ENCODE results near the gene MACF1. TPM values are rescaled to one million over a fixed set of nuclear protein-coding genes. Genes with fewer than 3 reads are reported as not detected.

MACF1 gene
- total and polyA plus RNA-seq, 4 donors: 284 to 366 (median 329) TPM

- Histone ChIP-seq H3K27me3 (ENCODE audit: control insufficient read depth, insufficient read depth, low read length) (no peaks in the 10 kb centered on the region), H3K36me3 (ENCODE audit: control insufficient read depth, insufficient read depth, low read length) (peaks cover 25% of the 10 kb centered on the region), H3K9me3 (ENCODE audit: control insufficient read depth, insufficient read depth, low read length) (no peaks in the 10 kb centered on the region), H3K4me1 (ENCODE audit: control insufficient read depth, insufficient read depth, low read length) (peaks cover 6% of the 10 kb centered on the region), H3K27ac (ENCODE audit: low read depth, low read length) (peak overlapping the region; percentile 19), H3K4me3 (ENCODE audit: low read depth, low read length) (no peak overlapping the region)
- DNase-seq (ENCODE audit: low read depth in 4 of 6, low spot score in 6 of 6): peak in 3 of 6 donors; percentile 65 to 87 (median 82)
- 5% methylated on average over 3 of the region's 7 CpGs for WGBS (ENCODE audit: insufficient coverage)
Measured at GRCh38 chr1:39258146-39258924, 53.8 kb downstream of the MACF1 start.

- DNase-seq (ENCODE audit: low read depth in 4 of 6, low spot score in 6 of 6): no peak
- H3K4me3 ChIP-seq (ENCODE audit: low read depth, low read length): no peak overlapping the region
- peaks cover 25% of the 10 kb centered on the region for H3K36me3 ChIP-seq (ENCODE audit: control insufficient read depth, insufficient read depth, low read length)
- no peaks in the 10 kb centered on the region for H3K9me3 ChIP-seq (ENCODE audit: control insufficient read depth, insufficient read depth, low read length)
- H3K27ac ChIP-seq (ENCODE audit: low read depth, low read length): no peak overlapping the region
- H3K27me3 ChIP-seq (ENCODE audit: control insufficient read depth, insufficient read depth, low read length): no peaks in the 10 kb centered on the region
- H3K4me1 ChIP-seq (ENCODE audit: control insufficient read depth, insufficient read depth, low read length): peaks cover 6% of the 10 kb centered on the region
Measured at GRCh38 chr1:39258925-39259244, 54.4 kb downstream of the MACF1 start.

GRCh38 chr1:39261712-39262221, 57.3 kb downstream of the MACF1 start:
- H3K27ac ChIP-seq (ENCODE audit: low read depth, low read length): no peak overlapping the region
- no peaks in the 10 kb centered on the region for H3K27me3 ChIP-seq (ENCODE audit: control insufficient read depth, insufficient read depth, low read length)

GRCh38 chr1:39262802-39263201, 58.3 kb downstream of the MACF1 start:
- Histone ChIP-seq H3K27me3 (ENCODE audit: control insufficient read depth, insufficient read depth, low read length) (no peaks in the 10 kb centered on the region), H3K4me3 (ENCODE audit: low read depth, low read length) (no peak overlapping the region), H3K27ac (ENCODE audit: low read depth, low read length) (no peak overlapping the region), H3K4me1 (ENCODE audit: control insufficient read depth, insufficient read depth, low read length) (peaks cover 11% of the 10 kb centered on the region), H3K36me3 (ENCODE audit: control insufficient read depth, insufficient read depth, low read length) (peaks cover 11% of the 10 kb centered on the region), H3K9me3 (ENCODE audit: control insufficient read depth, insufficient read depth, low read length) (no peaks in the 10 kb centered on the region)
- no peak for DNase-seq (ENCODE audit: low read depth in 4 of 6, low spot score in 6 of 6)
- WGBS (ENCODE audit: insufficient coverage): no CpG with 5 or more reads among the region's 4 CpGs

More at GRCh38 chr1:39261712-39262221, 57.3 kb downstream of the MACF1 start:
- Histone ChIP-seq H3K9me3 (ENCODE audit: control insufficient read depth, insufficient read depth, low read length) (no peaks in the 10 kb centered on the region), H3K36me3 (ENCODE audit: control insufficient read depth, insufficient read depth, low read length) (peaks cover 14% of the 10 kb centered on the region), H3K4me1 (ENCODE audit: control insufficient read depth, insufficient read depth, low read length) (peaks cover 6% of the 10 kb centered on the region), H3K4me3 (ENCODE audit: low read depth, low read length) (no peak overlapping the region)
- DNase-seq (ENCODE audit: low read depth in 4 of 6, low spot score in 6 of 6): no peak
- WGBS (ENCODE audit: insufficient coverage): no CpG with 5 or more reads among the region's 2 CpGs

DNA sequence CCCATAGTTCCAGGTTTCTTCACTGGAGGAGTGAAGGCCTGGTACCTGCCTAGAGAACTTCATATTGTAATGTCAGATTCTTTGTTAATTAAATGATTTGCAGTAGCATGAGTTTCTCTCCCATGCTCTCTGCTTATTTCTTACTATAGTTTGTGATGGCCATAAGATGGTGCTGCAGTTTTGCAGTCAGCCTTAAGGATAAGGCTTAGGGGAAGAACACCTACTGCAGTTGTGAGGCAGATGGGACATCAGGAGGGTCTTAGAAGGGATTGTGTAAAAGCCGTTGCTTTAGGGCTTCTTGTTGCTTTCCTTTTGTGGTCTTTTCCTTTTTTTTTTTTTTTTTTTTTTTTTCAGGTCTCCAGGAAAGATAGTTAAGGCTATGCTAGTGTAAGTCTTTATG, 61.8 kb downstream of the MACF1 start:
- Histone ChIP-seq H3K36me3 (ENCODE audit: control insufficient read depth, insufficient read depth, low read length) (peaks cover 2% of the 10 kb centered on the region), H3K27me3 (ENCODE audit: control insufficient read depth, insufficient read depth, low read length) (no peaks in the 10 kb centered on the region), H3K9me3 (ENCODE audit: control insufficient read depth, insufficient read depth, low read length) (no peaks in the 10 kb centered on the region), H3K27ac (ENCODE audit: low read depth, low read length) (peak overlapping the region; percentile 4), H3K4me3 (ENCODE audit: low read depth, low read length) (no peak overlapping the region), H3K4me1 (ENCODE audit: control insufficient read depth, insufficient read depth, low read length) (peaks cover 15% of the 10 kb centered on the region)
- no CpG with 5 or more reads among the region's 1 CpG for WGBS (ENCODE audit: insufficient coverage)
- DNase-seq (ENCODE audit: low read depth in 4 of 6, low spot score in 6 of 6): peak in 3 of 6 donors; percentile 19 to 68 (median 53)

DNA sequence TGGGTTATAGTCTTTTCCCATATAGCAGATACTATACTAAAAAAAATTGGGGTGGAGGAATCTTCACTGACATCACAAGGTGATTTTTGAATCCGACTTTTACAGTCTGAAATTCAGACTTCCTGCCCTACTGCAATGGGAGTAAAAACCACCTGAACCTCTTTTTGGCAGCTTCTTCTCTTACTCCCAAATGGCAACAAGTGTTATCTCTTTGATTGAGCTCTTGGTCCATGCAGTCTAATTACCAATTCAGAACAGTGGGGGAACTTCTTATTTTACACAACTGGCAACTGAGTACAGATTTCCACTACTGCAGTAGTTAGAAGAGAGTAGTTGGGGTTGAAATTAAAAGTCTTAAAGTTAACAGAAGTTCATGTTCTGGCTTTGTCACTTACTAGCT, 62.3 kb downstream of the MACF1 start:
- peak overlapping the region; percentile 49 for H3K27ac ChIP-seq (ENCODE audit: low read depth, low read length)
- H3K4me1 ChIP-seq (ENCODE audit: control insufficient read depth, insufficient read depth, low read length): peaks cover 15% of the 10 kb centered on the region
- H3K27me3 ChIP-seq (ENCODE audit: control insufficient read depth, insufficient read depth, low read length): no peaks in the 10 kb centered on the region
- H3K9me3 ChIP-seq (ENCODE audit: control insufficient read depth, insufficient read depth, low read length): no peaks in the 10 kb centered on the region
- H3K4me3 ChIP-seq (ENCODE audit: low read depth, low read length): no peak overlapping the region
- H3K36me3 ChIP-seq (ENCODE audit: control insufficient read depth, insufficient read depth, low read length): peaks cover 2% of the 10 kb centered on the region
- no CpG with 5 or more reads among the region's 1 CpG for WGBS (ENCODE audit: insufficient coverage)
- DNase-seq (ENCODE audit: low read depth in 4 of 6, low spot score in 6 of 6): peak in 1 of 6 donors; percentile 10

GRCh38 chr1:39268112-39268581, 63.7 kb downstream of the MACF1 start:
- 9% methylated on average over 7 of the region's 8 CpGs for WGBS (ENCODE audit: insufficient coverage)
- H3K4me1 ChIP-seq (ENCODE audit: control insufficient read depth, insufficient read depth, low read length): peaks cover 22% of the 10 kb centered on the region
- DNase-seq (ENCODE audit: low read depth in 4 of 6, low spot score in 6 of 6): peak; percentile 59 to 95 (median 78)

GRCh38 chr1:39268906-39269305, 64.4 kb downstream of the MACF1 start:
- Histone ChIP-seq H3K4me1 (ENCODE audit: control insufficient read depth, insufficient read depth, low read length) (peaks cover 27% of the 10 kb centered on the region), H3K9me3 (ENCODE audit: control insufficient read depth, insufficient read depth, low read length) (no peaks in the 10 kb centered on the region), H3K27me3 (ENCODE audit: control insufficient read depth, insufficient read depth, low read length) (no peaks in the 10 kb centered on the region), H3K4me3 (ENCODE audit: low read depth, low read length) (peak overlapping the region; percentile 32), H3K36me3 (ENCODE audit: control insufficient read depth, insufficient read depth, low read length) (no peaks in the 10 kb centered on the region), H3K27ac (ENCODE audit: low read depth, low read length) (peak overlapping the region; percentile 80)
- WGBS (ENCODE audit: insufficient coverage): 41% methylated on average over 4 of the region's 8 CpGs
- DNase-seq (ENCODE audit: low read depth in 4 of 6, low spot score in 6 of 6): peak in 3 of 6 donors; percentile 13 to 80 (median 26)

More at GRCh38 chr1:39268112-39268581, 63.7 kb downstream of the MACF1 start:
- Histone ChIP-seq H3K27me3 (ENCODE audit: control insufficient read depth, insufficient read depth, low read length) (no peaks in the 10 kb centered on the region), H3K9me3 (ENCODE audit: control insufficient read depth, insufficient read depth, low read length) (no peaks in the 10 kb centered on the region), H3K4me3 (ENCODE audit: low read depth, low read length) (peak overlapping the region; percentile 32), H3K36me3 (ENCODE audit: control insufficient read depth, insufficient read depth, low read length) (no peaks in the 10 kb centered on the region), H3K27ac (ENCODE audit: low read depth, low read length) (peak overlapping the region; percentile 80)

DNA sequence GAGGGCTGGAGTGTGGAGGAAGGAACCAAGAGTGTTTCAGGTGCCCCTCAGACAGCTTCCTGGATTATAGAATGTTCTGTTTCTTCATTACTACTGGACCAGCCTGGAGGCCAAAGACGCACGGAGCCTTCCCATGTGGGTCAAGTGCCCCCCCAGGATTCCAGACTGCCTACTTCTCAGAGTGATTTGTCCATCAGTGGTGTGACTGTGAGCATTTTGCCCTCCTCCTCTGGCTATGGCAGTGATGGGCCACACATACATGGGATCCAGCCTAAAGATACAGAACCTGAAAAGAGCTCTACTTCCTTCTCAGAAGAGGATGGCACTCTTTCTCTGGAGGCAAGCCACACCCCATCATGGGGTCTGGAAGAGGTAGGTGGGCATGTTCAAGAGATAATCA, 64.9 kb downstream of the MACF1 start:
- Histone ChIP-seq H3K9me3 (ENCODE audit: control insufficient read depth, insufficient read depth, low read length) (no peaks in the 10 kb centered on the region), H3K36me3 (ENCODE audit: control insufficient read depth, insufficient read depth, low read length) (no peaks in the 10 kb centered on the region), H3K4me1 (ENCODE audit: control insufficient read depth, insufficient read depth, low read length) (peaks cover 27% of the 10 kb centered on the region), H3K4me3 (ENCODE audit: low read depth, low read length) (no peak overlapping the region), H3K27me3 (ENCODE audit: control insufficient read depth, insufficient read depth, low read length) (no peaks in the 10 kb centered on the region), H3K27ac (ENCODE audit: low read depth, low read length) (peak overlapping the region; percentile 80)
- DNase-seq (ENCODE audit: low read depth in 4 of 6, low spot score in 6 of 6): no peak
- WGBS (ENCODE audit: insufficient coverage): 54% methylated on average over 2 of the region's 2 CpGs
